ENCODE results near the gene MRPL1.

MRPL1 gene

DNA sequence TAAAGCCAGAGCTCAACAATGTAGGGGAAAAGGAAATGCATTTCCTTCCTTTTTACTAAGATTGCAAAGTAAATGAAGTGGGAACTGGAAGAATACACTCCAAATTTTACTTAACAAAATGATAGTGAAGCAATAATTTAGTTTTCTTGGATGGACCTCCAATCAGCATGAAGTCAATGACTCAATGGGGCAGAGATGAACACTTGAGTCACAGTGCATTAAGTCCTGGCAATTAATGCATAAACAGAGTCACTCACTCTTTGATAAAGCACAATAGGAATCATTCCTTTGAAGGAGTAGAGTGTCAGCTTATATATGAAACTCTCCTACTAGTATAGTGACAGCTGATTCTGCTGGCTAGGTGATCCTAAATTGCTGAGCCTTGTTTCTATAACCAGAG lies 127.8 kb downstream of the MRPL1 start:
- DNase-seq = no peak

- no peak for DNase-seq
Observed at GRCh38 chr4:77990904-77991358, 128.3 kb downstream of the MRPL1 start.

- DNase-seq = no peak
Observed at GRCh38 chr4:77992581-77992980, 130.0 kb downstream of the MRPL1 start.

DNA sequence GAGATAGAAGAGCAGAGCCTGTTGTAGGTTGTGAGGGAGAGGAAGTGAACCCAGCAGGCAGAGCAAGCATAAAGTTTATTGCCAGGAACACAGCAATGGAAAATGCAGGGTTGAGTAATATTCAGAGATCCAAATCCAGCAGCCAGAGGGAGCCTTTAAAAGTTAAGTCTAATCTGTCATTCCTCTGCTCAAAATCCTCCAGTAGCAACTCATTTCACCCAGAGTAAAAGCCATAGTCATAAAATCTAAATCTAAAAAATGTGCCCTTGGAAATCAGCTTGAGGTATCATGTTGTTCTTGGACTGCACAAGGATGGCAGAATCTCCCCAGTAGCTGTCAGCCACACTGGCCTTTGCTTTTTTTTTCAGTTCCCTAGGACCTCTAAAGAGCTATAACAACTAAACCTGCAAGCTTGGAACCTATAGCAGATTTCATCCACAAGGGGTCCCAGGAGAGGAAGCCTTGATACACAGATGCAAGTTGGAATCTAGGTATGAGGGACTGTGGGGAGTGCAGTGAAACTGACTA lies 131.6 kb downstream of the MRPL1 start:
- no peak for DNase-seq

GRCh38 chr4:77996076-77996475 lies 133.4 kb downstream of the MRPL1 start:
- no peak for DNase-seq

- DNase-seq = no peak
Observed at GRCh38 chr4:78001531-78001930, 138.9 kb downstream of the MRPL1 start.

- DNase-seq = no peak
Observed at GRCh38 chr4:78002260-78002659, 139.6 kb downstream of the MRPL1 start.
